Esophagus muscularis mucosa (tissue), 4 donors: Measurements from ENCODE around the gene AQP12B. TPM values are rescaled to one million over a fixed set of nuclear protein-coding genes. Genes with fewer than 3 reads are reported as not detected.
"Not testable (repeated sequence)": the region's sequence is repeated elsewhere in the genome, so short reads cannot be mapped to it uniquely, and the experiment has no call there.

Experiments used
- DNase-seq: peaks from one replicate; pipeline ENCODE4 v3.0.0-alpha.2; 2017; ENCODE audit errors: extremely low spot score
- H3K27ac ChIP-seq, 4 donors: fragments of 200-600 bp; sonication (generic); replicated peaks in 1 of 4; 1 replicate in 3 of 4; 2 replicates in 1 of 4; pipeline ENCODE4 v1.5.1; 2016 to 2019; ENCODE audit warnings: mild to moderate bottlenecking in 1 of 4
- H3K27me3 ChIP-seq, 4 donors: fragments of 200-600 bp; sonication (generic); one replicate each; pipeline versions ENCODE4 v1.5.1 to v1.6.0; 2016 to 2019
- H3K36me3 ChIP-seq, 4 donors: fragments of 200-600 bp; sonication (generic); one replicate each; pipeline ENCODE4 v1.5.1; 2016 to 2019
- H3K4me1 ChIP-seq, 4 donors: fragments of 200-600 bp; sonication (generic); one replicate each; pipeline ENCODE4 v1.5.1; 2016 to 2019
- H3K4me3 ChIP-seq, 4 donors: fragments of 200-600 bp; sonication (generic); 1 replicate in 2 of 4; 2 replicates in 2 of 4; pipeline ENCODE4 v1.5.1; 2016 to 2019; ENCODE audit warnings: mild to moderate bottlenecking in 4 of 4, moderate library complexity in 1 of 4
- H3K9me3 ChIP-seq, 4 donors: fragments of 200-600 bp; sonication (generic); 1 replicate in 3 of 4; 2 replicates in 1 of 4; pipeline ENCODE4 v1.5.1; 2016 to 2019
- EP300 ChIP-seq: sonication (generic); formaldehyde crosslinking; IDR thresholded peaks from one replicate; pipeline ENCODE4 v1.6.1; 2017; ENCODE audit warnings: antibody characterized with exemption
- POLR2A ChIP-seq: fragments of 450-650 bp; IDR thresholded peaks from one replicate; pipeline ENCODE4 v1.6.1; 2017; ENCODE audit warnings: antibody characterized with exemption, moderate library complexity, mild to moderate bottlenecking, low read depth
- POLR2AphosphoS5 ChIP-seq, 2 donors: sonication (generic); formaldehyde crosslinking; IDR thresholded peaks; one replicate each; pipeline ENCODE4 v1.6.1; 2017; ENCODE audit warnings: antibody characterized with exemption in 2 of 2
- WGBS: methylation state at CpG from one replicate; pipeline ENCODE4 v1.1.5; 2018; 5-methylcytosine and 5-hydroxymethylcytosine counted together
- intact Hi-C: fragments of 100-400 bp; cut with DNase I; formaldehyde crosslinking; loops from one replicate; pipeline ENCODE4 v1.15.1; 2023
- total RNA-seq, 4 donors: library from RNA; depleted of rRNA; stranded (reverse); fragments of >200 nt; gene quantifications; one replicate each; pipeline versions ENCODE4 v1.1.0 to v1.2.1, GENCODE V29; 2016
- TF ChIP-seq, protein P1 (sequence below), 3 experiments: fragments of 200-600 bp in 2 of 3; fragments of 450-650 bp in 1 of 3; sonication (generic) in 2 of 3; IDR thresholded peaks; one replicate each; pipeline ENCODE4 v1.5.1; 2017 to 2019; ENCODE audit warnings: antibody characterized with exemption in 3 of 3, mild to moderate bottlenecking in 2 of 3, moderate library complexity in 1 of 3

Gene AQP12B
- total RNA-seq, 4 donors from 2014 or later = not detected

DNA sequence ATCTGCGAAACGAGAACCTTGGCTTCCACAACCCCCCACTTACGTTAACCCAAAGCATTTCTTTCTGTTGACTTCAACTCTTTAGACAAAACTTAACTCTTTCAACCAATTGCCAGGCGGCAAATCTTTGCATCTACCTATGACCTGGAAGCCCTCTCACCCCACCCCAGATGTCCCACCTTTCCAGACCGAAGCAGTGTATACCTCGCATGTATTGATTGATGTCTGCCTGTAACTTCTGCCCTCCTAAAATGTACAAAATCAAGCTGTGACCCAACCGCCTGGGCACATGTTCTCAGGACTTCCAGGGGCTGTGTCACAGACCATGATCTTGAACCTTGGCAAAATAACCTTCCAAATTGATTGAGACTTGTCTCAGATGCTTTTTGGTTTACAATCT lies 12.3 kb downstream of the AQP12B start:
- 81% methylated on average over 7 of the region's 7 CpGs for WGBS

GRCh38 chr2:240664622-240665021 lies 18.1 kb downstream of the AQP12B start:
- WGBS = 86% methylated on average over 1 of the region's 1 CpG
- TF ChIP-seq POLR2AphosphoS5 (IDR thresholded peaks at IDR 0.05) (no peak), EP300 (no peak), POLR2A (no peak)
- TF ChIP-seq, protein P1, sequence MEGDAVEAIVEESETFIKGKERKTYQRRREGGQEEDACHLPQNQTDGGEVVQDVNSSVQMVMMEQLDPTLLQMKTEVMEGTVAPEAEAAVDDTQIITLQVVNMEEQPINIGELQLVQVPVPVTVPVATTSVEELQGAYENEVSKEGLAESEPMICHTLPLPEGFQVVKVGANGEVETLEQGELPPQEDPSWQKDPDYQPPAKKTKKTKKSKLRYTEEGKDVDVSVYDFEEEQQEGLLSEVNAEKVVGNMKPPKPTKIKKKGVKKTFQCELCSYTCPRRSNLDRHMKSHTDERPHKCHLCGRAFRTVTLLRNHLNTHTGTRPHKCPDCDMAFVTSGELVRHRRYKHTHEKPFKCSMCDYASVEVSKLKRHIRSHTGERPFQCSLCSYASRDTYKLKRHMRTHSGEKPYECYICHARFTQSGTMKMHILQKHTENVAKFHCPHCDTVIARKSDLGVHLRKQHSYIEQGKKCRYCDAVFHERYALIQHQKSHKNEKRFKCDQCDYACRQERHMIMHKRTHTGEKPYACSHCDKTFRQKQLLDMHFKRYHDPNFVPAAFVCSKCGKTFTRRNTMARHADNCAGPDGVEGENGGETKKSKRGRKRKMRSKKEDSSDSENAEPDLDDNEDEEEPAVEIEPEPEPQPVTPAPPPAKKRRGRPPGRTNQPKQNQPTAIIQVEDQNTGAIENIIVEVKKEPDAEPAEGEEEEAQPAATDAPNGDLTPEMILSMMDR (IDR thresholded peaks at IDR 0.05) = no peak
- DNase-seq = peak; percentile 21
- Histone ChIP-seq H3K36me3 (no peaks in the 10 kb centered on the region), H3K4me3 (no peak overlapping the region), H3K4me1 (no peaks in the 10 kb centered on the region), H3K27ac (no peak overlapping the region), H3K9me3 (peaks cover 0 to 19% (median 12%) of the 10 kb centered on the region in 4 donors), H3K27me3 (peaks cover 0 to 31% (median 0%) of the 10 kb centered on the region in 4 donors)
- intact Hi-C loops = no loop called here

More for the DNA sequence above, 12.3 kb downstream of the AQP12B start:
- Histone ChIP-seq H3K27ac (no peak overlapping the region), H3K27me3 (peaks cover 0 to 58% (median 7%) of the 10 kb centered on the region in 4 donors), H3K4me3 (no peak overlapping the region), H3K36me3 (no peaks in the 10 kb centered on the region), H3K9me3 (peaks cover 0 to 2% (median under 1%) of the 10 kb centered on the region in 4 donors), H3K4me1 (peaks cover 0 to 8% (median 2%) of the 10 kb centered on the region in 4 donors)
- intact Hi-C loops = no loop called here
- peak; percentile 66 for DNase-seq
- TF ChIP-seq, protein P1 (IDR thresholded peaks at IDR 0.05) = no peak
- TF ChIP-seq POLR2AphosphoS5 (IDR thresholded peaks at IDR 0.05) = no peak
- TF ChIP-seq POLR2A = no peak
- no peak for TF ChIP-seq EP300

GRCh38 chr2:240663546-240664190 lies 19.0 kb downstream of the AQP12B start:
- no peaks in the 10 kb centered on the region for H3K36me3 ChIP-seq
- DNase-seq = peak; percentile 14
- H3K4me3 ChIP-seq = no peak overlapping the region
- TF ChIP-seq POLR2A (no peak), POLR2AphosphoS5 (IDR thresholded peaks at IDR 0.05) (no peak), EP300 (no peak)
- TF ChIP-seq, protein P1 (IDR thresholded peaks at IDR 0.05) = no peak
- no peaks in the 10 kb centered on the region for H3K4me1 ChIP-seq
- intact Hi-C loops = no loop called here
- no peak overlapping the region for H3K27ac ChIP-seq
- WGBS = 79% methylated on average over 6 of the region's 6 CpGs
- peaks cover 0 to 19% (median 12%) of the 10 kb centered on the region in 4 donors for H3K9me3 ChIP-seq
- peaks cover 0 to 41% (median 0%) of the 10 kb centered on the region in 4 donors for H3K27me3 ChIP-seq

- intact Hi-C loops = no loop called here
- H3K9me3 ChIP-seq = peaks cover 0 to 19% (median 12%) of the 10 kb centered on the region in 4 donors
- peaks cover 0 to 38% (median 0%) of the 10 kb centered on the region in 4 donors for H3K27me3 ChIP-seq
- 67% methylated on average over 3 of the region's 3 CpGs for WGBS
- no peak overlapping the region for H3K27ac ChIP-seq
- peak; percentile 68 for DNase-seq
- TF ChIP-seq POLR2AphosphoS5 (IDR thresholded peaks at IDR 0.05) = no peak
- no peak for TF ChIP-seq POLR2A
- TF ChIP-seq, protein P1 (IDR thresholded peaks at IDR 0.05) = no peak
- TF ChIP-seq EP300 = no peak
- H3K4me3 ChIP-seq = no peak overlapping the region
- H3K4me1 ChIP-seq = no peaks in the 10 kb centered on the region
- no peaks in the 10 kb centered on the region for H3K36me3 ChIP-seq
Observed at GRCh38 chr2:240662681-240663080, 20.0 kb downstream of the AQP12B start.

GRCh38 chr2:240659883-240660282 lies 22.8 kb downstream of the AQP12B start:
- H3K36me3 ChIP-seq, H3K4me3 ChIP-seq, H3K4me1 ChIP-seq, H3K27ac ChIP-seq, intact Hi-C loops: not testable (repeated sequence)
- Histone ChIP-seq H3K9me3 (peaks cover 0 to 12% (median 7%) of the 10 kb centered on the region in 4 donors), H3K27me3 (peaks cover 0 to 51% (median 0%) of the 10 kb centered on the region in 4 donors)
- WGBS = 86% methylated on average over 7 of the region's 7 CpGs
- DNase-seq = peak; percentile 62
